DMS153 (cell line): Measurements from ENCODE around the gene CASP2.

ENCODE experiments used
- DNase-seq: peaks from one replicate; lab custom pipeline; 2025; lab: John Stamatoyannopoulos, UW

Gene CASP2

GRCh38 chr7:143295870-143296269, 7.7 kb downstream of the CASP2 start:
- DNase-seq: no peak

- DNase-seq: no peak
Measured at GRCh38 chr7:143296686-143297085, 8.5 kb downstream of the CASP2 start.

GRCh38 chr7:143299346-143299745, 11.2 kb downstream of the CASP2 start:
- DNase-seq: no peak

GRCh38 chr7:143299840-143300239, 11.7 kb downstream of the CASP2 start:
- no peak for DNase-seq

GRCh38 chr7:143300959-143301935, 13.1 kb downstream of the CASP2 start:
- no peak for DNase-seq

GRCh38 chr7:143303733-143304132, 15.6 kb downstream of the CASP2 start:
- no peak for DNase-seq

GRCh38 chr7:143304938-143305337, 16.8 kb downstream of the CASP2 start:
- DNase-seq: no peak

- DNase-seq: no peak
Measured at GRCh38 chr7:143305423-143306070, 17.4 kb downstream of the CASP2 start.

- no peak for DNase-seq
Measured at GRCh38 chr7:143308632-143309031, 20.5 kb downstream of the CASP2 start.

- no peak for DNase-seq
Measured at GRCh38 chr7:143314127-143314526, 26.0 kb downstream of the CASP2 start.

- no peak for DNase-seq
Measured at GRCh38 chr7:143315776-143316175, 27.6 kb downstream of the CASP2 start, which contains the start of gene CLCN1. Gene CLCN1, plus strand, starts transcription at chr7:143316111. Its CDS starts 102 bp downstream, at chr7:143316213.

- no peak for DNase-seq
Measured at GRCh38 chr7:143316492-143316891, 28.3 kb downstream of the CASP2 start.

GRCh38 chr7:143318661-143319060, 30.5 kb downstream of the CASP2 start:
- DNase-seq: no peak

GRCh38 chr7:143320620-143321019, 32.5 kb downstream of the CASP2 start:
- DNase-seq: no peak

GRCh38 chr7:143321242-143321641, 33.1 kb downstream of the CASP2 start:
- no peak for DNase-seq

- no peak for DNase-seq
Measured at GRCh38 chr7:143321734-143322133, 33.6 kb downstream of the CASP2 start.

GRCh38 chr7:143322760-143323633, 34.8 kb downstream of the CASP2 start:
- no peak for DNase-seq

- no peak for DNase-seq
Measured at GRCh38 chr7:143323653-143324052, 35.5 kb downstream of the CASP2 start.

- no peak for DNase-seq
Measured at GRCh38 chr7:143325240-143325639, 37.1 kb downstream of the CASP2 start.

GRCh38 chr7:143327903-143328302, 39.8 kb downstream of the CASP2 start:
- no peak for DNase-seq

- no peak for DNase-seq
Measured at GRCh38 chr7:143329471-143330170, 41.5 kb downstream of the CASP2 start.
